Mucosa of descending colon (tissue), 3 donors: ENCODE data around the gene SLC16A8. TPM values are rescaled to one million over a fixed set of nuclear protein-coding genes. Genes with fewer than 3 reads are reported as not detected.
"Not testable (repeated sequence)": the region's sequence is repeated elsewhere in the genome, so short reads cannot be mapped to it uniquely, and the experiment has no call there.

Experiments
- ATAC-seq: fragments of 200-7000 bp; cut with Tn5 transposase; one replicate; pipeline ENCODE4 v1.9.1; 2020; ENCODE audit warnings: mild to moderate bottlenecking, moderate library complexity
- DNase-seq, 3 donors: peaks; one replicate each; pipeline ENCODE4 v3.0.0-alpha.2; 2020
- H3K36me3 ChIP-seq: fragments of 200-600 bp; one replicate; pipeline ENCODE4 v1.8.0; 2021; ENCODE audit warnings: low read depth, mild to moderate bottlenecking
- H3K4me1 ChIP-seq: fragments of 200-600 bp; one replicate; pipeline ENCODE4 v1.8.0; 2021; ENCODE audit warnings: low read depth, mild to moderate bottlenecking
- H3K4me3 ChIP-seq: fragments of 200-600 bp; one replicate; pipeline ENCODE4 v1.8.0; 2021; ENCODE audit warnings: mild to moderate bottlenecking
- H3K9me3 ChIP-seq: fragments of 200-600 bp; one replicate; pipeline ENCODE4 v1.8.0; 2021; ENCODE audit warnings: mild to moderate bottlenecking
- intact Hi-C, 2 donors: fragments of 100-400 bp; cut with DNase I in 1 of 2; cut with micrococcal nuclease in 1 of 2; formaldehyde crosslinking; loops; one replicate each; pipeline versions ENCODE4 v1.11.0 to v1.11.1; 2022; cut with DNase I, micrococcal nuclease
- total RNA-seq, 3 donors: library from RNA; stranded (reverse); fragmentation: NEBNext Ultra II Directional in 2 of 3; extraction: Animal tissue kit (Norgen Biotek cat#: 25700) in 2 of 3; gene quantifications; one replicate each; pipeline versions ENCODE4 v1.2.1 to v1.2.4, GENCODE V29; 2021 to 2023
- TF ChIP-seq, protein P1 (sequence below): fragments of 200-600 bp; IDR thresholded peaks from one replicate; pipeline ENCODE4 v1.8.0; 2022; ENCODE audit warnings: antibody characterized with exemption, mild to moderate bottlenecking
- donor health status: DM: no; HTN: no; CAD: no; lungs with moderate emphysema.
- donor health status: DM: no; HTN: no; CAD: no.
- donor health status: DM: no; HTN: yes; CAD: no.

SLC16A8 gene
- total RNA-seq, 3 donors from 2014 or later = not detected

DNA sequence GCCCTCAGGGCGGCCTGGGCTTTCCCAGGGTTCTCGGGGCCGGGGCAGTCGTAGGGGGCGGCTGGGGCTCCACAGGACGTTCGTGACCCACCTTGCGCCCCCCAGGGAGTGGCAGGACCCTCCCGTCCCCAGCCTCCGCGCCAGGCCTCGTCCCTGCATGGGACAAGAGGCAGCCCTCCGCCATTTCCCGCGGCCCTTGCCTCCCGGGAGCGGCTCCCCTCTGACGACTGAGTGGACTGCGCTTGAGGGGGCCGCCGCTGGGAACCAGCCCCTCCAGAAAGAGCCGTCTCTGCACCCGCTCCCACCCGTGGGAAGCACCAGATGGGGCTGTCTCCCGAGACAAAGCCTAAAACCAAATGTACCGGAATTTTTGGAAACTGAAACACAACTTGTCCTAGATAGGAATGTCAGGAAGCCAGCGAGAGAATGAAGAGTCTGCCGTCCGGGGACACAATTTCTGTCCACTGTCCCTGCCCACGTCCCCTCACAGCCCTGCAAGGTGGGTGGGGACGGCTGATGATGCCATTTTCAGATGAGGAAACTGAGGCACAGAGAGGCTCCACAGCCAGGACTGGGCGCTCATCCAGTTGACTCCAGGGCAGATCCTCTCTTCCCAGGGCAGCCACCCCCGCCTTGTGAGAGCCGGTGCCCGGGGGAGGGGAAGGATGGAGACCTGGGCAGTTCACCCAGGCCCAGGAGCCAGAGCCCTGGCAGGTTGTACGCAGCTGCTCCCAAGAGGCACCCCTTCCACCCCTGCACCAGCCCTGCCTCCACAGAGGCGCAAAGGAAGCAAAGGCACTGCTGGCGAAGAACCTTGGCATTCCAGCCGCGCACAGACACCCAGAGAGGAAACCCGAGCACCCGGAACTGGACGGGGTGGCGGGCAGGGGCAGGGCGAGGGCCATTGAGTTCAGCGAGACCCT, 44.8 kb downstream of the SLC16A8 start:
- intact Hi-C loops = no loop called here
- Histone ChIP-seq H3K36me3 (no peaks in the 10 kb centered on the region), H3K9me3 (no peaks in the 10 kb centered on the region), H3K4me1 (peaks cover 4% of the 10 kb centered on the region), H3K4me3 (no peak overlapping the region)
- ATAC-seq (no peak), DNase-seq (no peak)
- TF ChIP-seq, protein P1, sequence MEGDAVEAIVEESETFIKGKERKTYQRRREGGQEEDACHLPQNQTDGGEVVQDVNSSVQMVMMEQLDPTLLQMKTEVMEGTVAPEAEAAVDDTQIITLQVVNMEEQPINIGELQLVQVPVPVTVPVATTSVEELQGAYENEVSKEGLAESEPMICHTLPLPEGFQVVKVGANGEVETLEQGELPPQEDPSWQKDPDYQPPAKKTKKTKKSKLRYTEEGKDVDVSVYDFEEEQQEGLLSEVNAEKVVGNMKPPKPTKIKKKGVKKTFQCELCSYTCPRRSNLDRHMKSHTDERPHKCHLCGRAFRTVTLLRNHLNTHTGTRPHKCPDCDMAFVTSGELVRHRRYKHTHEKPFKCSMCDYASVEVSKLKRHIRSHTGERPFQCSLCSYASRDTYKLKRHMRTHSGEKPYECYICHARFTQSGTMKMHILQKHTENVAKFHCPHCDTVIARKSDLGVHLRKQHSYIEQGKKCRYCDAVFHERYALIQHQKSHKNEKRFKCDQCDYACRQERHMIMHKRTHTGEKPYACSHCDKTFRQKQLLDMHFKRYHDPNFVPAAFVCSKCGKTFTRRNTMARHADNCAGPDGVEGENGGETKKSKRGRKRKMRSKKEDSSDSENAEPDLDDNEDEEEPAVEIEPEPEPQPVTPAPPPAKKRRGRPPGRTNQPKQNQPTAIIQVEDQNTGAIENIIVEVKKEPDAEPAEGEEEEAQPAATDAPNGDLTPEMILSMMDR = no peak

DNA sequence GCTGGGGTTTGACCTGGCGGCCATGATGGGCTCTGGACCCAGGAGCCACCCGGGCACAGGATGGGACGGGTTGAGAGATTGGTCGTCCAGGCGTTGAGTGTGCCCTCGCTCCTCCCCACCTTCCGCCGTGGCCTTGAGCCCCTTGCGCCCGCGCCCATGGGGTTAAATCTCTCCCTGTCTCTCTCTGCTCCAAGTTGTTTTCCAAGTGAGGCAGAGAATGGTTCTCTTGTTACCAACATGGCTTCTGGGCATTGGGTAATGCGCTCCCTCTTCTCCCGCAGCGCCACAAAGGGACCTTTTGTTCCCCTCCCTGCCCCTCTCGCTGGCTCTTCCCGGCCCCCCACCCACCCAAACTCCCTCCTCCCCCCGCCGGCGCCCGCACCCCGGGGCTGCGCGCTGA, 45.6 kb downstream of the SLC16A8 start:
- H3K36me3 ChIP-seq = no peaks in the 10 kb centered on the region
- DNase-seq = no peak
- intact Hi-C loops = no loop called here
- TF ChIP-seq, protein P1 = no peak
- peaks cover 11% of the 10 kb centered on the region for H3K4me1 ChIP-seq
- ATAC-seq = no peak
- H3K9me3 ChIP-seq = no peaks in the 10 kb centered on the region
- no peak overlapping the region for H3K4me3 ChIP-seq

DNA sequence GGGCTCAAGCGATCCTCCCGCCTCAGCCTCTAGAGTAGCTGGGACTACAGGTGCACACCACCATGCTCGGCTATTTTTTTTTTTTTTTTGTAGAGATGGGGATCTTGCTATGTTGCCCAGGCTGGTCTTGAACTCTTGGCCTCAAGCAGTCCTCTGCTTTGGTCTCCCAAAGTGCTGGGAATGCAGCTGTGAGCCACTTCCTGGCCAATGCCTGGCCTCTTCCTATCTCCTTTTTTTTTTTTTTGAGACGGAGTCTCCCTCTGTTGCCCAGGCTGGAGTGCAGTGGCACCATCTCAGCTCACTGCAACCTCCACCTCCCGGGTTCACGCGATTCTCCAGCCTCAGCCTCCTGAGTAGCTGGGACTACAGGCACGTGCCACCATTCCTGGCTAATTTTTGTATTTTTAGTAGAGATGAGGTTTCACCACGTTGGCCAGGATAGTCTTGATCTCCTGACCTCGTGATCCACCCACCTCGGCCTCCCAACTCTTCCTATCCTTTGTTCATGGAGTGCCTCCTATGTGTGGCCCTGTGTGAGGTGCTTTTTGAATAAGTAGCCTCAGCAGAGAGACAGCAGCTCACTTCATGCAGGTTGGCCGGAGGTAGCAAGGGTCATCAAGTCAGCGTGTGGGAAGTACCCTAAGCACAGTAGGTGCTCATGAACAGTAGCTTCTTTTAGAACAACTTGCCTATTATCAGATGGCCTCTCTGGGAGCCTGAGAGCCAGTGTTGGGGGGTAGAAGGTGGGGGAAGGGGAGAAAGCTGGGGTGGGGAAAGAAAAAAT, 46.4 kb downstream of the SLC16A8 start:
- DNase-seq, ATAC-seq, H3K36me3 ChIP-seq, H3K9me3 ChIP-seq, intact Hi-C loops, H3K4me3 ChIP-seq: not testable (repeated sequence)
- peaks cover 14% of the 10 kb centered on the region for H3K4me1 ChIP-seq

DNA sequence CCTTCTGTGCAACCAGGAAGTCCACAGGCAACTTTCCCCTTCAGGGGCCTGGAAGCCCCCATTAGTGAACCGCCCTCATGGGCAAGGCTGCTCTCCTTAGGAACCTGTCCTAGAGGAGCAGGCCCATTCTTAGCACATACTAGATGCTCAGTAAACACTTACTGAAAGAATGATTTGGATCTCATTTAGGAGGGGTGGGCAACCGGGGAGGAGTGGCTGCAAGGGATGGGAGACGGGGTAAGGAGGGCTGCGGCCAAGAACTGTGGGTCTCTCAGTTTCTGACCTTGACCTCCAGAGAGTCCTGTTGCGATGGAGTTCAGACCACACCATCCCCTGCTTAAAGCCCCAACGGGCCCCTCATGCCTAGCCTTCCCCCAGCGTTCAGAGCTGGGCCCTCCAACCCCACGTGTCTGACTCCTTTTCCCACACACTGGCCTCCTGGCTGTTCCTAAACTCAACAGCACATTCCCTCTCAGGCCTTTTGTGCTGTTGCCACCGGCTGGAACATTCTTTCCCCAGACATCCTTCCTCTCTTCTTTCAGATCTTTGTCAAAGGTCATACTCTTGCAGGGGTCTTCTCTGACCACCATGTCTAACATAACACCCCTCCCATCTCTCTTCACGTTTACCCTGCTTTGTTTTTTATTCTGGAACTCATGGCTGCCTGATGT, 47.5 kb downstream of the SLC16A8 start:
- peaks cover 14% of the 10 kb centered on the region for H3K4me1 ChIP-seq
- no peak for DNase-seq
- H3K9me3 ChIP-seq = no peaks in the 10 kb centered on the region
- intact Hi-C loops = no loop called here
- no peak for ATAC-seq
- no peaks in the 10 kb centered on the region for H3K36me3 ChIP-seq
- H3K4me3 ChIP-seq = no peak overlapping the region
- TF ChIP-seq, protein P1 = no peak

DNA sequence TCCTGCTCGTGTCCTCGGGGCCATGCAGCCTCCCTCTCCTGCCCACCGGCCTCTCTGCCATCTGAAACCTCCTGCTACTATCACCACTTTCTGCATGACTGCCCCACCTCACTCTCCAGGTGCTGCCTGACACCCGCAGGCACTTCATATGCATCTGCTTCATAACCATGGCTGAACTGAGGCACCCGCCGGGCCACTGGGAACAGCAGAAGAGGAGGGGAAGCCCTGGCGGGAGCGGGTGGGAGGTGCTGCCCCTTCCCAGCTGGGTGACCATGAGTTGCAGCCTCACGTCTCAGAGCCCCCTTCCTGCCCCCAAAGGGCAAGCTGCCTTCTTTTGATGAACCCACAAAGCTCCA, 48.5 kb downstream of the SLC16A8 start:
- H3K9me3 ChIP-seq = no peaks in the 10 kb centered on the region
- TF ChIP-seq, protein P1 = no peak
- intact Hi-C loops = no loop called here
- H3K36me3 ChIP-seq = no peaks in the 10 kb centered on the region
- ATAC-seq (no peak), DNase-seq (no peak)
- H3K4me1 ChIP-seq = peaks cover 14% of the 10 kb centered on the region
- H3K4me3 ChIP-seq = no peak overlapping the region
